PC-3 (cell line): ENCODE results near the gene CHRNA3. TPM values are rescaled to one million over a fixed set of nuclear protein-coding genes. Genes with fewer than 3 reads are reported as not detected.

ENCODE experiments used
- ATAC-seq: fragments of 200-7000 bp; cut with Tn5 transposase; 2 replicates; pipeline ENCODE4 v1.9.1; 2020; ENCODE audit warnings: mild to moderate bottlenecking, moderate library complexity
- BruUV-seq: library from RNA; stranded (reverse); fragments of 400-500 nt; replicated peaks from 2 replicates; lab custom pipeline; 2021; lab: Mats Ljungman, UMichigan
- CTCF ChIA-PET: fragments of 300-600 bp; sonication (Branson Sonifier 250); formaldehyde crosslinking; loops from one replicate; lab custom pipeline; 2022; ENCODE audit warnings: antibody characterized with exemption; lab: Charles Lee
- POLR2A ChIA-PET: fragments of 300-600 bp; sonication (Branson Sonifier 250); formaldehyde crosslinking; loops from one replicate; lab custom pipeline; 2022; ENCODE audit warnings: antibody characterized with exemption; ENCODE audit not compliant: unreplicated experiment; lab: Charles Lee
- DNase-seq: peaks from one replicate; pipeline ENCODE4 v3.0.0-alpha.2; 2015
- H2AFZ ChIP-seq: fragments of 300-600 bp; sonication (generic); 2 replicates; pipeline ENCODE4 v1.6.0; 2016; ENCODE audit warnings: antibody characterized with exemption, low read length
- H3F3A ChIP-seq: fragments of 300-600 bp; sonication (generic); one replicate; pipeline ENCODE4 v1.6.0; 2017; ENCODE audit warnings: antibody characterized with exemption, low read length, control low read depth, mild to moderate bottlenecking; ENCODE audit not compliant: unreplicated experiment
- H3K27ac ChIP-seq: fragments of 300-600 bp; sonication (generic); 2 replicates; pipeline ENCODE4 v1.5.1; 2016; ENCODE audit warnings: mild to moderate bottlenecking, low read length
- H3K27me3 ChIP-seq: fragments of 300-600 bp; sonication (generic); 2 replicates; pipeline ENCODE4 v1.6.1; 2016; ENCODE audit warnings: low read length, mixed read lengths
- H3K36me3 ChIP-seq: fragments of 300-600 bp; sonication (generic); 2 replicates; pipeline ENCODE4 v1.6.1; 2016; ENCODE audit warnings: low read depth, mixed run types, low read length, mixed read lengths
- H3K4me1 ChIP-seq: fragments of 300-600 bp; sonication (generic); 2 replicates; pipeline ENCODE4 v1.5.1; 2016; ENCODE audit warnings: low read length; ENCODE audit not compliant: insufficient read depth
- H3K4me2 ChIP-seq: fragments of 300-600 bp; sonication (generic); 2 replicates; pipeline ENCODE4 v1.6.0; 2016; ENCODE audit warnings: low read length
- H3K4me3 ChIP-seq: fragments of 300-600 bp; sonication (generic); 2 replicates; pipeline ENCODE4 v1.5.1; 2016; ENCODE audit warnings: mild to moderate bottlenecking, low read length, mixed read lengths
- H3K79me2 ChIP-seq: fragments of 300-600 bp; sonication (generic); 2 replicates; pipeline ENCODE4 v1.6.1; 2017; ENCODE audit warnings: low read length, mixed read lengths
- H3K9ac ChIP-seq: fragments of 300-600 bp; sonication (generic); 2 replicates; pipeline ENCODE4 v1.6.0; 2016; ENCODE audit warnings: mild to moderate bottlenecking, low read length
- H3K9me2 ChIP-seq: fragments of 300-600 bp; sonication (generic); replicated peaks from 2 replicates; pipeline ENCODE4 v1.6.1; 2016; ENCODE audit warnings: mixed run types, low read length, mixed read lengths
- H3K9me3 ChIP-seq: fragments of 300-600 bp; sonication (generic); 2 replicates; pipeline ENCODE4 v1.6.1; 2016; ENCODE audit warnings: low read length, mixed read lengths
- H4K20me1 ChIP-seq: fragments of 300-600 bp; sonication (generic); 2 replicates; pipeline ENCODE4 v1.6.1; 2016; ENCODE audit warnings: low read length, mixed read lengths
- CTCF ChIP-seq: fragments of 300-600 bp; sonication (generic); conservative IDR thresholded peaks from 2 replicates; pipeline ENCODE4 v1.5.1; 2017; ENCODE audit warnings: antibody characterized with exemption, low read depth, mild to moderate bottlenecking, low read length
- EZH2 ChIP-seq: fragments of 300-600 bp; sonication (generic); IDR thresholded peaks from one replicate; pipeline ENCODE4 v1.6.1; 2017; ENCODE audit warnings: antibody characterized with exemption, mild to moderate bottlenecking, low read length; ENCODE audit not compliant: unreplicated experiment
- EZH2phosphoT487 ChIP-seq: fragments of 300-600 bp; sonication (generic); IDR thresholded peaks from 2 replicates; pipeline ENCODE4 v1.6.1; 2018; ENCODE audit warnings: mild to moderate bottlenecking, antibody characterized with exemption, low read length, borderline replicate concordance
- intact Hi-C: fragments of 100-400 bp; cut with micrococcal nuclease; formaldehyde crosslinking; loops from 2 replicates; pipeline ENCODE4 v1.9.0; 2023
- total RNA-seq: library from RNA; depleted of rRNA; stranded (reverse); fragments of >200 nt; gene quantifications from 2 replicates; pipeline ENCODE4 v1.2.3, GENCODE V29; 2014

Gene CHRNA3
- total RNA-seq, 1 experiment from 2014 or later: not detected

- Histone ChIP-seq H3K4me2 (no peak overlapping the region), H3K4me1 (no peaks in the 10 kb centered on the region), H3K9ac (no peak overlapping the region), H3K4me3 (no peak overlapping the region), H3K27ac (no peak overlapping the region), H2AFZ (no peak overlapping the region), H4K20me1 (no peaks in the 10 kb centered on the region), H3K9me2 (no peaks in the 10 kb centered on the region), H3K9me3 (no peaks in the 10 kb centered on the region), H3K36me3 (no peaks in the 10 kb centered on the region), H3F3A (no peaks in the 10 kb centered on the region), H3K27me3 (peaks cover 22% of the 10 kb centered on the region), H3K79me2 (no peaks in the 10 kb centered on the region)
- ATAC-seq (no peak), DNase-seq (no peak)
- CTCF ChIA-PET: no interaction called here
- POLR2A ChIA-PET: no interaction called here
- intact Hi-C loops: no loop called here
- no TSS peak for BruUV-seq
- TF ChIP-seq EZH2phosphoT487 (no peak), EZH2 (no peak), CTCF (no peak)
Observed at GRCh38 chr15:78617516-78617915, 3.3 kb downstream of the CHRNA3 start.

DNA sequence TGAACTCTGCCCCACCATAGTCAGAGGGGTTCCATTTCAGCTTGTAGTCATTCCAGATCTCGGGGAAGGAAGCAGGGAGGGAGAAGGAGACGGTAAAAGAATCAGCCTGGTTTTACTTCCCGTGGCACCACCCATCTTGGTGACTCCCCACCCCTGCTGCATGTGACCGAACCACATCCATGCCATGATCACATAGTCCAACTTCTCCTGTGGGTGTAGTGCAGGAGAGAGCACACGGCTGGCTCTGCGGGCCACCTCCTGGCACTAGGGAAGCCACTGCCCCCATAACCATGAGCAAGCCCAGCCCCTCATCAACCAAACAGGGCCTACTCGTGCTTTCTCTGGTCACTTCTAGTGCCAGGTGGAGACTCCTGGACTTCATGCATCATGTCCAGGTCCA lies 3.7 kb downstream of the CHRNA3 start:
- Histone ChIP-seq H3K36me3 (no peaks in the 10 kb centered on the region), H4K20me1 (no peaks in the 10 kb centered on the region), H3F3A (no peaks in the 10 kb centered on the region), H2AFZ (no peak overlapping the region), H3K4me2 (no peak overlapping the region), H3K4me1 (no peaks in the 10 kb centered on the region), H3K9me2 (no peaks in the 10 kb centered on the region), H3K27me3 (peaks cover 17% of the 10 kb centered on the region), H3K27ac (no peak overlapping the region), H3K9ac (no peak overlapping the region), H3K9me3 (no peaks in the 10 kb centered on the region), H3K79me2 (no peaks in the 10 kb centered on the region), H3K4me3 (no peak overlapping the region)
- CTCF ChIA-PET: no interaction called here
- DNase-seq: no peak
- intact Hi-C loops: no loop called here
- ATAC-seq: no peak
- POLR2A ChIA-PET: no interaction called here
- BruUV-seq: no TSS peak
- TF ChIP-seq EZH2: no peak
- TF ChIP-seq CTCF: no peak
- no peak for TF ChIP-seq EZH2phosphoT487

GRCh38 chr15:78616506-78616905 lies 4.3 kb downstream of the CHRNA3 start:
- POLR2A ChIA-PET: no interaction called here
- no peaks in the 10 kb centered on the region for H3K9me2 ChIP-seq
- no peak for ATAC-seq
- no peak overlapping the region for H3K27ac ChIP-seq
- no peak overlapping the region for H3K9ac ChIP-seq
- no peaks in the 10 kb centered on the region for H3K4me1 ChIP-seq
- peaks cover 12% of the 10 kb centered on the region for H3K27me3 ChIP-seq
- H3K9me3 ChIP-seq: no peaks in the 10 kb centered on the region
- H4K20me1 ChIP-seq: no peaks in the 10 kb centered on the region
- TF ChIP-seq CTCF: no peak
- no peaks in the 10 kb centered on the region for H3F3A ChIP-seq
- CTCF ChIA-PET: no interaction called here
- H3K4me2 ChIP-seq: no peak overlapping the region
- no peak overlapping the region for H3K4me3 ChIP-seq
- DNase-seq: no peak
- no peaks in the 10 kb centered on the region for H3K36me3 ChIP-seq
- BruUV-seq: no TSS peak
- H3K79me2 ChIP-seq: no peaks in the 10 kb centered on the region
- intact Hi-C loops: no loop called here
- H2AFZ ChIP-seq: no peak overlapping the region
